GM18499 (cell line): ENCODE results near the gene EBLN1.

Experiments used
- ATAC-seq: cut with Tn5 transposase; IDR thresholded peaks from one replicate; pipeline ENCODE4 v1.9.1; 2021; ENCODE audit warnings: moderate number of reproducible peaks; ENCODE audit not compliant: insufficient read depth, unreplicated experiment

Gene EBLN1

DNA sequence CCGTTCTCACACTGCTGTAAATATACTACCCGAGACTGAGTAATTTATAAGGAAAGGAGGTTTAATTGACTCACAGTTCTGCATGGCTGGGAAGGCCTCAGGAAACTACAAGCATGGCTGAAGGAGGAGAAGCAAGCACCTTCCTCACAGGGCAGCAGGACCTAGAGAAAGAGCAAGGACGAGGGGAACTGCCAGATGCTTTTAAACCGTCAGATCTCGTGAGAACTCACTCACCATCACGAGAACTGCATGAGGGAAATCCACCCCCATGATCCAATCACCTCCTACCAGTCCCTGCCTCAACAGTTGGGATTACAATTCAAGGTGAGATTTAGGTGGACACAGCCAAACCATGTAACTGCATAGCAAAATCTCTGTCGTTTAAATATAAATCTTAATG, at the start of gene EBLN1:
TSS of gene EBLN1 (minus strand) at position 174 of the 400 bp plus-strand sequence. CDS start 8,032 bp downstream, outside the sequence.
- no peak for ATAC-seq

DNA sequence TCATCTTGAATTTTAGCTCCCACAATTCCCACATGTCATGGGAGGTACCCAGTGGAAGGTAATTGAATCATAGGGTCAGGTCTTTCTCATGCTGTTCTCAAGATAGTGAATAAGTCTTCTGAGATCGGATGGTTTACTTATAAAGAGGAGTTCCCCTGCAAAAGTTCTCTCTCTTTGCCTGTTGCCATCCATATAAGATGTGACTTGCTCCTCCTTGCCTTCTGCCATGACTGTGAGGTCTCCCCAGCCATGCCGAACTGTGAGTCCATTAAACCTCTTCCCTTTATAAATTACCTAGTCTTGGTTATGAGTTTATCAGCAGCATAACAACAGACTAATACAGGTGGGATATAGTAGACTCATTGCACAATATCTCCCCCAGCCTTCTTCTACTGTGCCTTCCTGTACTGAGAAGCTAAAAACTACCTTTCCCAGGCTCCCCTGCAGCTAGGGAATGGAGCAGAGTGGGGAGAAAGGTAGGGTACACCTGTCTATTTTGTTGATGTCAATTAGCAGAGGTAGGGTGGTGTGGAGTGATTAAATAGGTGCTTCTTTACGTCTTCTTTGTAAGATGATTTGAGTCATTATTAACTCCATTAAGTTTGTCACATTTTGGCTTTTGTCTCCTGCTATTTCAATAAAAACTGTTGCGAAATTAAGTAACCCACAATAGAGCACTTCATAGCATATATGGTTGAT, 48.2 kb upstream of the EBLN1 start:
- ATAC-seq = no peak

DNA sequence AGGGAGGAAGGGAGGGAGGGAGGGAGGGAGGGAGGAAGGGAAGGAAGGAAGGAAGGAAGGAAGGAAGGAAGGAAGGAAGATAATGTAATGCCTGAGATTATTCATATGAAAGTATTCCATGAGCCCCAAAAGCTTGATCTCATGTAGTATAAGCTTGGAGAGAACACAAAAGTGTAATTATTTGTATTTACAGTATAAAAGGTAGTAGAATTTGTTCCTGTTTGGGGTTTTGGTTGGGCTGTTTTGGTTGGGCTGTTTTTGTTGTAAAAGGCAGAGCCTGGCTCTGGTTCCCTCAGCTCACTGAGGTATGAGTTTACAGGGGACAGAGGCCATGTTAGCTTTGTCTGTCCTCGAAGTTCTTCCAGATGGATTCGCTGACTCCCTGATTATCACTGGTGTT, 45.3 kb upstream of the EBLN1 start:
- ATAC-seq = no peak

DNA sequence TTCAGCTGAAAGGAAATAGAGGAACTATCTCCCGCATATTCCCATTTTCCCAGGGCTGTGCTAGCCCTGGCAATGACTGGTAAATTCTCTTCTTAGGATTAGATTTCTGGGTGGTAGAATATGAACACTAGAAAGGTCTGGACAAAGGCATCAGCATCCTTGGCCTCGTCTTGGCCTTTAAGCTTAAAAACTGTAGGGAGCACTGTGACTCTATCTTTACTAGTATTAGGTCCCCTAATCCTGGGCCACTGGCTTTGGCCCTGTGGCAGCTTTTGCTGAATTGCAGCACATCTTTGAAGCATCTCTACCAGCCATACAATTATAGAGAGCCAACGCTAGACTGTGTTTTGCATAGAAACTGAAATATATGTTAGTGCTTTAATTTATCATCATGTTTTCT, 41.5 kb upstream of the EBLN1 start:
- no peak for ATAC-seq

DNA sequence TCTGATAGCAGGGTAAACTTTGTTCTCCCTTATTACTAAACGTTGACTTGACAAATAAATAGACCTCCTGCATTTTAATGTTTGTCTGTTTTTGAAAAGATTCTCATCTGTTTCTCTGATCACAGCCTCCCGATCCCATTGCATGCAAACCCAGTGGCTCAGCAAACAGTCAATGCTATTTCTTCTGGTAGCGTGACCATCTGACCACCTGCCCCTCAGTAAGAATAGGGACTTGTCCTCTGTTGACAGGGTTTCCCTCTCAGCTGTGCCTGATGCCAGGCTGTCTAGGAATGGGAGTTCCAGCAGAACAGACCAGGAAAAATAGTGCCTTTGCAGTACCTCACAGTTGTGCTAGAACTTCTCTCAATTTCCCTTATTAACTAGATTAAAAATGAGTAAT, 40.7 kb upstream of the EBLN1 start:
- no peak for ATAC-seq

DNA sequence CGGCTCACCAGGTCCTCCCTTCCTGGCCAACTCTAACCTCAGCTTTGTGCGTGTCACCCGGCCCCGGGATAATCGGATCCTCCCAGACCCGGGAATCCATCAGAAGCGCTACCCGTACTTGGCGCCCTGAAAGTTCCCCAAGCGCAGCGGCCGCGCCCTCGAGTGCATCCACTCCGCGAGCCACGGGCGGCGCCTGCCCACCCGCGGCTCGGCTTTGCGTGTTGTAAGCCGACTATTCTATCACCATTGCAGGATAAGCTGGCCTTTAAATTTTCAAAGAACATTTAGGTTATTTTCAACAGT, 35.7 kb upstream of the EBLN1 start:
- no peak for ATAC-seq

DNA sequence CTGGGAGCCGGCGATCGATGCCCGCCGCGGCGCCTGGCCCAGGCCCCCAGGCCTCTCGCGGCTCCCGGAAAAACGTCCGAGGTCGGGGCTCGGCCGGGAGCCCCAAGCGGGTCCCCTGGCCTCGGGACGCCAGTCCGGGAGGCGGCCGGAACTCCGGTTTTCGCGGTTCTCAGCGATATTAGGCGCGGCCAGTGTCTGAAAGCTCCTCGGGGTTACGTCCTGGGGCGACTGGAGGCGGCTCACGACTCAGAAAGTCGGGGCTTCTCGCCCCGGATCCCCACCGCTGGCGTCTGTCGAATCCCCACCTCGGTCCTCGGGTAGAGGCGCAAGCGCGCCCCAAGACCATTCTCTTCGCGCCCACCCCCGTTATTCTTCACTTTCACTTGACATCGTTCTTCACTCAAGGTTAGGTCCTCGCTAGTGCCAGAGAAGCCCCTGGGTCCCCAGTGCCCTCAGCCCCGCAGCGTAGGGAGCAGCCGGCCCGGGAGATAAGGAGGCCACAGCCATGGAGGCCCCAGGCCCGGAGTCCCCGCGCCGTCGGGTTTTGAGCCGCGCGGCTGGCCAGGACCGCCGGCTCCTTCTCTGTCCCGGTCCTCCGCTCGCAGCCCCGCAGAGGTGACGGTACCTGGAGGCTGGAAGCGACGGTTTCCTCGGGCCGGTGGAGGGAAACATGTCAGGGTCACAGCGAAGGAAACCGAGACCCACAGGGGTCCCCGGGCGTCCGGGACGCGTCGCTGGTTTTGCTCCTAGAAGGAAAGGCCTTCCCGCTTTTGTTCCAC, 35.2 kb upstream of the EBLN1 start:
- ATAC-seq = no peak

DNA sequence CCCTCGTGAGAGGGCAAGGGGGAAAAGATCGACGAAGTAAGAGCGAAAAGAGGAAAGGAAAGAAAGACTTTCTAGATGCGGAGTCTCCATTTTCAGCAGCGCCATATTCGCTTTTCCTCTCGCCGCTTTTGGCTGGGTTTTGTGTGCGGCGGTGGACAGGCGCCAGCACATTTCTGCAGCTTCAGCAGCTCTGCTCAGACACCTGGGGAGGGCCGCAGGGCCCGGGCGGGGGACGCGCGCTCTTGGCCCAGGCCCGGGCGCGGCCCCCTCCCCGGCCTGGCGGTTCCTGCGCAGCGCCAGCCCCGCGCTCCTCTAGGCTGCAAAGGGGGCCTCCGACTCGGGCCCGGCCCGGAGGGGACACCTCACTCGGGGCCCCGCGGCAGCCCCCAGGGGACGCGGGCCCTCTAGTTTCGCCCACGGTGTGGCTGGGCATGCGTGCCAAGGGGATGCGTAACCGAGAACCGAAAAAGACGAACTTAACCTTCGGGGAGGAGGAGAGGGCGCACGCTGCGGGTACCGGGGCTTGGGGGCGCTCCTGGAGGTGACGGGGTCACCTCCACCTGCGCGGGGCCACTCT, 34.5 kb upstream of the EBLN1 start:
- ATAC-seq = peak; percentile 35

DNA sequence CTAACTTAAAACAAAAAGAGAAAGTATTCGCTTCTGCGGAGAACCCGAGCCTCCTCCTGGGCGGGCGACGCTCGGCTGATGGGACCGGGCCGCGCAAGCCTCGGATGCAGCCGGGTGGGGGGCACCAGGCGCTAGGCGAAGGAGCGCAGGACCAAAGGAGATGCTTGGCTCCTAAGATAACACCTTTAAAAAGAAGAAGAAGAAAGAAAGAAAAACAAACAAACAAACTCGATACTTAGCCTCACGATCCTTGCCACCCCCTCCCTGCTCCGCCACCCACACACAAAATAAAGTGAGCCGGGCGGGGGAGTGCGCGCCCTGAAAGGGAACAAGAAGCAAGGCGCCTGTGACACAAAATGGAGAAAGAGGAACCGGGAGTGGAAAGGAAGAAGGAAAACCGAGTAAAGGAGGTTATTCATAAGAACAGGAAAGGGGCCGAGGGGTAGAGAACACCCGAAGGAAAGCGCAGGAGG, 34.0 kb upstream of the EBLN1 start:
- ATAC-seq = peak; percentile 25

DNA sequence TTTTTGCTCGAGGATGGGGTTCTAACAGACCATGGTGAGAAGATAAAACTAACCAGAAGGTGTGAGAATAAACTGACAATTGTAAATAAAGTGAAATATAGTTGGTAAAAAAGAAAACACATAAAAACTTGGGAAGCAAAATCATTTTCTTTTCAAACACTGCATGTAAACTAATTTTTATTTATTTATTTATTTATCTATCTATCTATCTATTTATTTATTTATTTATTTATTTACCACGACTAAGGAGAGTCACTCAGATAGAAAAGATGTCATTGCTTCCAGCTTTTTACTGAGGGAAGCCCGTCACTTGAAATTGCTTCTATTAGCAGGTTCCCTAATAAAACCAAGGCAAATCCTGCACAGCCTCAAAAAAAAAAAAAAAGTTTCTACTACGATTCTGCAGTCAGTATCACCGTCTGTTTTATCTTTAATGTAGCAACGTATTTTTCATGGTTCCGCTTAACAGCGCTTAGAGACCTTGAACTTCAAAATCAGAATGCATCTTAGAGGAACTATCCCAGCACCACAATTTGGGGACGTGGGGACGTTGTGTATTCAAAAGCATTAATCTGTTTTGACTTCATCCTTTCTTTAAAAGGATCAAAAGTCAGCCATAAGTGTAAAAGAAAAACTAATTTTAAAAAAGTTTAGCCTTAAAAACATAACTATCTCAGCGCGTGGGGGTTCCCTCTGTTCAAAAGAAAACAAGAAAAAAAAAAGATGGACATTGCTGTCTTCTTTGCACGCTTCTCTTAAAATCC, 33.3 kb upstream of the EBLN1 start:
- no peak for ATAC-seq

DNA sequence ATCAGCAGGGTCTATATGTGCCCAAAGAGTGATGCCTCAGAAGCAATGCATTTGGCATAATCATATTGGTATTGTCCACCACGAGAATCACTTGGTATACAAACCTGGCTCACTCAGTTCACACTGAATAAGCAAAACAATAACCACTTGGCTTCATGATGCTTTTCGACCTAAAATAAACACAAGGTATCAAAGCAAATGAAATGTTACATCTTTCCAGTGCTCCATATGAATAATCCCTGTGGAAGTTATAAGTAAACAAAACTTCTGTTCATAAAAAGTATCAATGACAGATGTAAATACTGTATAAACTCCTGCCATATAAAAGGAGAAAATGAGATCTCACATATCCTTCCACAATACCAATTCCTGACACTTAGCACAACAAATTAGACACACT, 29.8 kb upstream of the EBLN1 start:
- no peak for ATAC-seq

DNA sequence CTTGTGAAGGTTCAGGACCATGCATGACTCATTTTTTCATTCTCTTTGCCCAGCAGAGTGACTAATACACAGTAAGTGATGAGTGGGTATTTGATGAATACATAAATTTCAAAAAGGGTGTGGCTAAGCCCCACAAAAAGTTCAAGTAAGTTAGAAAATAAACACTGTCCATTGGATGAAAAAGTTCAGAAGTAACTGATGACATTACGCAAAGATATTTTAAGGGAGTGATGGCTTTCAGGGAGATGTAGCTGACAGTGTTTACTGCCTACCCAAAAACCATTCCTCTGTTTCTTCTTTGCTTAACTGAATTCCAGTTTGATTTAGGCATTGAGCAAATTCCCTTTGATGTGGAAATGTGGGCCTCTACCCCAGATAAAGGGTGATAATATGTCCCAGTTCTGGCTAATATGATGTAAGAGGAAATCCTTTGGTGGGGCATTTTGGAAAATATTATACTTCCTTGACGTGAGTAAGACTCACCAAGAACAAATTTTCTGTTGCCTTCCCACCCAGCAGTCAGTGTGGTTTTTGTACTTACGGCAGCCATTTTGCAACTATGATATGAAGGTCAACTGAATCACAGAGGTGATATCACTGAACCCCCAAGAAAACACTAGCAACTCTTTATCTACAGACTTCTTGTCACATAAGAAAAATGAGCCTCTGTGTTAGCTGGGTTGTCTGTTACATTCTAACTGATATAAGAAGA, 29.0 kb upstream of the EBLN1 start:
- ATAC-seq = no peak

DNA sequence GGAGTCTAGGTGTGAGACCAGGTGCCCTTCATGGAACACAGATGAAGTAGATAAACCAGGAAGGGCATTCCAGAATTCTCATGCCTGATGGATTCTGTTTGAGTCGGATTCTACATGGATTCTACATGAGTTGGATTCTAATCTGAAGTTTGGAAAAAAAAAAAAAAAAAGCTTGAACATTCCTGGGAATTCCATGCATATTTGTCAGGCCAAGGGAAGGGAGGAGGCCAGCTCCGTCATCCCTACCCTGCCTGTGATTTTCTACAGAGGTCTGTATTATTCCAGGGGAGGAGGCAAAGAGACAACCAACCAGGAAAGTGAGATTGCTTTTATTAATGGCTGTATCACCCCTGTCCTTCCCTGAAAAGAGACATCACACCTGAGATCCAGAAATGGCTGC, 27.8 kb upstream of the EBLN1 start:
- ATAC-seq = no peak

DNA sequence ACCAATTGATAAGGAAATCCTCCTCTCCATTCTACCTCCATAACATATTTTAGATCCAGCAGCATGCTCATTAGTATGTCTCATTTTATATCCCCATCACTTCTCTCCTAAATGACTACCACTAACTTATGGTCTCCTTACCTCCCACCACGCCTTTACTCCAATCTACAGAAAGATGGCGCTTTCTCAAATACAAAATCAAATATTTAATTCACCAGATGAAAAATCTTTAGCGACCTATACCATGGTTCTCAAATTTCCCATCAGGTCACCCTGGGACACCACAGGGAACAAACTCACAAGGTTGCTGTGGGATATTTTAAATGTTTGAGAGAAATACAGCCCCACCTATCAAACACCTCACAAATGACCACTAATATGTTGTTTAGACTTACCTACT, 27.0 kb upstream of the EBLN1 start:
- ATAC-seq = no peak

DNA sequence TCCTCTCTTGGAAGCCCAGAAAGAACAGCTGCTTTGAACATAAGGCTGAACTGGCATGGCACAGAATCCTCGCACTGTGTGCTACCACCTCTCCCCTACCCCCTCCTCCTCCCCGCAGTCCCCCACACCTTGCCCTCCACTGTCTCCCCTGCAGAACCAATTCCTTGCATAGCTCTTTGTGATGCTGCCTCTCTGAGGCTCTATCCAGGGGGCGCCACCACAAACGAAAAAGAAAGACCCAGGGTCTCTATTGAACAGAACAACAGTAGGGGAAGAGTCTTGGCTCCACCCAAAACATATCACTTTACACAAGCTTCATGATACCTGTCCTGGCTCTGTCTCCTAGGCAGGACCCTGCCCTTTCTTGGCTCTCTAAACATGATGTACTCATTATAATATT, 26.2 kb upstream of the EBLN1 start:
- no peak for ATAC-seq

DNA sequence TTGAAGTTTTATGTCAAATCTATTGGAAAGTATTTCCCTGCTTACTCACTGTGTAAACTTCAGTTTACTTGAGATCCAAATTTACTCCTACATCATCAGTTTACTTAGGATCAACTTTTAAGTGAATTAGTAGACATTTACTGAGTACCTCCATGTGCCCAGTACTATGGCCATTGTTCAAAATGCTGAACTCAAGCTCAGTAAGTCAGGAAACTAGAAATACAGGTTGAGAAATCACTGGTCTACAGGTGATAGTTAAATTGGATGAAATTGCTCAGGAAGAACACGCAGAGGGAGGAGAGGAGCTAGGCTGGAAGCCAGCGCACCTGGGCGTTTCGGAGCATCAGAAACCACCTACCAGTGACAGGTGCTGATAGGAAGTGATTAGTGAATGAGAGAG, 25.5 kb upstream of the EBLN1 start:
- no peak for ATAC-seq

DNA sequence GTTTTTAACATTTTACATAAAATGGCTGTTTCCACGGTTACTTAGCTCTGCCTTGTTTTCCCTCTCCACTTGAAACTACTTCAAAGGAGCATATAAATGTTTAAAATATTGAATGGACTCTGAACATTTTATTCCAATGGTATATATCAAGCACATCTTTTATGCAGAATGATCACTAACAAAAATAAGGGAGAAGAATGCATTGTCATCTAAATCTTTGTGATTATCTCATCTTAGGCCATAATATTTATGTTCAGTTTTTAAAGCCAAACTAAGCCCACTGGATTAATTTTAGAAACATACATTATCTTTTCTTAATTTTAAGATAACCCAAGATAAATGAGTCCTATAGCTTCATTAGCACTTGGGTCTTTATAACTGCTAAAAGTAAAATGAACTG, 13.4 kb upstream of the EBLN1 start:
- no peak for ATAC-seq

DNA sequence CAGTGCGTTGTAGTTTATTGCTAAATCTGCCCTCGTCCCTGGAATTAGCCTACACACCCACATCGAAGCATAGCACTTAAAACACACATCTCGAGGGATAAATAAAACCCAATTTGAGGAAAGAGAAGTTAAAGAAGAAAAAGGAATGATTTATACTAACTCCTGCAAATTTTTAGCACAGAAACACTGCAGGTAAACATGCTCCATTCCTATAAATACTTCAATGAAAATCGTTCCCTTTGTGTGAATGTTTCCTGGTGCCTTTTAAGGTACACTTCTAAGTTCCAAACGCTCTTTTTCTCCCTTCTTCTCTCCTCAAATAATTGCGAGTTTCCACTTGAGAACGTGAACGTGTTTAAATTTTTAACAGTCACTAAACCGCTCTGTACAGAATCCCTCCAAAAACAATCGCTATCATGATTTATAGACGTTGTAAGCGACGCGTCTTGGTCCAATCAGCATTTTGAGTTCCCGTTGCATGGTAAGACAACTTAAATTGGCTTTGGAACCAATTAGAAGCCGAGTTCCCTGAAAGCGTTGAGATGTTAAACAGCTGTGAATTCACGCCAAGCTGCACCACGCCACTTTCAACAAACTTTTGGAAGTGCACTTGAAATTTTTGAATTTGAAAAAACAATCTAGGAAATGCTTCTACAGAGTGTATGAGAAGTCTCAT, 12.5 kb upstream of the EBLN1 start:
- ATAC-seq = no peak

DNA sequence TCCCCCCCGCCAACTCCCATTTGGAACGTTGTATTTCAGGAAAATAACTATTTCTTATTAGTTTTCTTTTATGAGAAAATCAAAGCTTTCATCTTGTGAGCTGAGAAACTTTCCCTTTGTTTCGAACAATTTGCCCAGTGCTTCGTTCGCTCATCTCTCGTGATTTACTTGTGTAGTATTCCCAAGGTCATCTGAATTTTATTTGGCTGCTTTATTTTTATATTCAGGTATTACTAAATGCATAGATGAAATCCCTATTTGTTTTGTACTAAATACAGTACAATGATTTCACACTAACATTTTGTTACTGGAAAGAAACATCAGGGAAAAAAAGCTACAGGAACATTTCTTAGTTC, 12.0 kb upstream of the EBLN1 start:
- no peak for ATAC-seq
